HG03103 (cell line): ENCODE measurements around the gene MSRB1.
"Not testable (repeated sequence)": the region's sequence is repeated elsewhere in the genome, so short reads cannot be mapped to it uniquely, and the experiment has no call there.

Experiments used
- ATAC-seq: cut with Tn5 transposase; IDR thresholded peaks from one replicate; pipeline ENCODE4 v1.9.1; 2021; ENCODE audit warnings: low read depth; ENCODE audit not compliant: unreplicated experiment

MSRB1 gene

GRCh38 chr16:1941162-1942046 lies 1.6 kb downstream of the MSRB1 start:
- no peak for ATAC-seq

- ATAC-seq = no peak
These were observed 2.5 kb downstream of the MSRB1 start for GRCh38 chr16:1940273-1941161.

GRCh38 chr16:1939833-1940232 lies 3.2 kb downstream of the MSRB1 start:
- ATAC-seq = not testable (repeated sequence)

DNA sequence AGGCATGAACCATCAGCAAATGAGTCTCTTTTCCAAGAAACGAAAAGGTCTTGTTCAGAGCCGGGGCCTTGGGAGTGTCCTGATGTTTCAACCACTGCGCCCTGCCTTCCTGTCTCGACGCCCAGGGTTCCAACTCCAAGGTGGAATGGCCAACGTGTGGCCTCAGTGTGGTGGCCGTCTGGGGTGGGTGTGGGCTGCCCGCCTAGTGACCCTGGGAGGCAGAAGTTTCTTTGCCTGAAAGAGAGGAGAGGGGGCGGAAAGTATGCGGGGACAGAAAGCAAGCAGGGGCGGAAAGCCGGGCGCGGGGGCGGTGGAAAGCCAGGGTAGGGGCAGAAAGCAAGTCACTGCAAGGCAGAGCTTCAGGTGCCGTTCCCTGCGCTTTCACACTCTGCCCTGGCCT lies 4.1 kb downstream of the MSRB1 start:
- ATAC-seq = no peak

GRCh38 chr16:1938316-1938715 lies 4.7 kb downstream of the MSRB1 start:
- no peak for ATAC-seq

- ATAC-seq = no peak
These were observed 6.0 kb downstream of the MSRB1 start for GRCh38 chr16:1936945-1937479.

DNA sequence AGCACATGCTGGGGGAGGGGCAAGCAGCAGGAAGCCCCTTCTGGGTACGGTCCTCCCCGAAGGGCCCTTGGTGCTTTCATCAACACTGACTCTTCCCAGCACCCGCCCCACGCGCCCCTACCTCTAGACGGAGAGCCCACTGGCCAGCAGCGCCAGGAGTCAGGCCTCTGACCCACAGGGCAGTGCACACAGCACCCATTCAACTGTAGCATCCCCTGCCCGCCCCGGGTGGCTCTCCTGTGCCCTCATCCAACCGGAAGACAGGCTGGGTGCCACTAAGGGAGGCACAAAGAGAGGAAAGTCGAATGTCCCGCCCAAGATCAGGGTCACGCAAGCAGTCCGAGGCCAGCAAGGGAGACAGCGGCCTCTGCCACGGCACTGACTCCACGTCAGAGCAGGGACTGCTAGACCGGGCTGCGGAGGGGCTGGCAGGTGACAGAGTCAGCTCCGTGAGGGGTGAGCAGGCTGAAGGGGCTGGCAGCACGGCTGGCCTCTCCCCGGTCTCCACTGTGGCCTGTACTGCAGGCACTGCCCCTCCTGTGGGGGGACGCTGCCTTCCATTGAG lies 9.8 kb downstream of the MSRB1 start:
- ATAC-seq = no peak

DNA sequence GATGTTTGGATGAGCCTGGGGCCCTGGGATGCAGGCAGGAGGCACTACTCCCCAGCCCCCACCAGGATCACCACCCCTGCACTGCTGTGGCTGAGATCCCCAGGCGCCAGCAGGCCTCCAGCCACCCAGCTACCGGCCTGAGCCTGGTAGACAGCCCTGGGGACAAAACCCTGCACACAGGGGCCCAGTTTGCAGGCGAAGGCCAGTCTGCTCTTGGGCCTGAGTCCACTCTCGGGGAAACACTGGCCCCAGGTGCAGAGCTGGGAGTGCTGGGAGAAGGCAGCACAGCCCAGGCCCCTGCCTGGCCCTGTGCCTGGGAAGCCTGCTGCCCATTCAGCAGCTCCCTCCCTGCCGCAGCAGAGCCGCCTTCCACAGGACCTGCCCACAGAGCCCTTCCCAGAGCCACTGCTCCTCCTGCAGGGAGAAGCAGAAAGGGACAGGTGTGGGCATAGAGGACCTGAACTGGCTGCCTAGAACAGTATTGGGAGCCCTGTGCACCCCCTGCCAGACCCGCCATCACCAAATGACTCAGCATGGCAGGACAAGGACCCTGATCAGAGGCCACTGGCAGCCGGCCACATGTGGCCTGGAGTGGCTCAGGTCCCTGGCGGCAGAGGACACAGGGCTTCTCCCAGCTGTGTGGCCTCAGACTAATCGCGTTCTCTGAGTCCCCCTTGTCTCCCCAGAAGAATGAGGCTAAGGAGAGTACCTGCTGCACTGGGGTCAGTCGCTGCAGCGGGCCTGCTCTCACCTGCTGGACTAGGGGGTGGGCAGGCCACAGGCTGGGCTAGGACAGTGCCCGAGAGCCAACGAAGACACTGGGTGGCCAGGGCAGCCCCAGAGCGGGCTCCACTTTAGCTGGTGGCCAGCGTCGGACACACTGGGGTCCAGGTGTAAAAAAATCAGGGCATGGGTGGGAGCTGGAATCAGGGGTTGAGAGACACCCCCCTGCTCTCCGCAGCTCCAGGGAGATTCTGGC lies 10.7 kb downstream of the MSRB1 start:
- ATAC-seq = no peak

DNA sequence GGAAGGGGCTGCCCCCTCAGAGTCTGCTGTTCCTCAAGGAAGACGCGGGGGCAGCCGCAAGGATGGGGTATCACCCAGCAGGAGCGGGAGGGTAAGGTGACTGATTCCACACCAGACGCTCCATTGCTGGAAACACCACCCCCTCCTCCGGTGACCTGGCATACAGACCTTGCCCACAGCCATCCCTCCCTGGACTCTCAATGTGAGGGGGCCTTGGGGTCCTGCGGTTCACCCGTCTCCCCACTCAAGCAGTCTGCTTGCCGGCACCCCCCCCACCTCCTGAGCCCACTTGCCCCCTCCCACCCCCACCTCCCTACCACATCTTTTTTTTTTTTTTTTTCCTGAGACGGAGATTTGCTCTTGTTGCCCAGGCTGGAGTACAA lies 12.7 kb downstream of the MSRB1 start:
- no peak for ATAC-seq

DNA sequence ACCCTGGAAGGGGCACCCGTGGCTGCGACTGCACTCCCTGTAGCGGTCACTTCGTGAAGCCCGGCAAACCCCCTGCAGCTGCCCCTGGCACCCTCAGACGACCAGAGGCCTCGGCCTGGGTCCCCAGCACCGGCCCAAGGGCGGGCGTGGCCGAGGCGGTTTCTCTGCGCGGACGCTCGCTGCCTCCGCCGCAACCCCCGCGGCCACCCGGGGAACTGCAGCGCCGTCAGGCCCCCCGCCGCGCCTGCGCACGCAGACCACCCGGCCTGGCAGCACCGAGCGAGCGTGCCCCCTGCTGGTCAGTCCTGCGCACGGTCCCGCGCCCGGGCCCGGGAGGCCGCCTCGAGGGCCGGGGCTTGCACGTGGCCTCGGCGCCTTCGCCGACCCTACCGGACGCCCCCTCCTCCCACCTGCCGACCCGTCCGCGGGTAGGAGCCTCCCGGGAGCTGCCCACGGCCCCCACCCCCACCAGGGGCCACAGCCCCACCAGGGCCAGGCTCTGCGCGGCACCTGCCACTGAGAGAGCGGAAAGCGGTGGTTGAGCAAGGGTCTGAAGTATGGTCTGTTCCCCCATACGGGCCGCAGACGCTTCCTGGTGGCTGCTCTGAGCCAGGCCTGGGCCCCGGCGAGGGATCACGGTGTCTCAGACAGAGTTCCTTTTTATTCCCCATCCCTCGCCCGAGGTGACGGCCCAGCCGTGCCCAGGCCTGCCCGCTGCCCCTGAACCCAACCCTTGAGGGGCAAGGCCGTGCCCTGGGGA lies 13.2 kb downstream of the MSRB1 start:
- ATAC-seq = peak; percentile 82

DNA sequence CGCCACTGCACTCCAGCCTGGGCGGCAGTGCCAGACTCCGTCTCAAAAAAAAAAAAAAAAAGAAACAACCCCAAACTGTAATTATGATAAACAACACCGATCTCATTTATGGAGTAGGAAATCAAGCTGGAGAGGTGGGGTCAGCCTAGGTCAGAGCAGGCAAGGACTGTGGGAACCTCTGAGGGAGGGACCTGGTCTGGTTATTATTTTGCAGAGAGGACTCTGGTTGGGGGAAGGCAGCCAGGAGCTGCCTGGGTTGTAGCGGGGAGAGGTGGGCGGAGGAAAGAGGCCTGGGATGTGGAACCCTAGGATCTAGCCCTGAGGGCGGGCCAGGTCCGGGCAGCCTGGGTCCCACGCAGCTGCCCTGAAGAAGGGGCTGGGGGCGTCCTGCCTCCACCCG lies 13.9 kb downstream of the MSRB1 start:
- peak; percentile 7 for ATAC-seq

- no peak for ATAC-seq
These were observed 16.7 kb downstream of the MSRB1 start for GRCh38 chr16:1926271-1926670.

DNA sequence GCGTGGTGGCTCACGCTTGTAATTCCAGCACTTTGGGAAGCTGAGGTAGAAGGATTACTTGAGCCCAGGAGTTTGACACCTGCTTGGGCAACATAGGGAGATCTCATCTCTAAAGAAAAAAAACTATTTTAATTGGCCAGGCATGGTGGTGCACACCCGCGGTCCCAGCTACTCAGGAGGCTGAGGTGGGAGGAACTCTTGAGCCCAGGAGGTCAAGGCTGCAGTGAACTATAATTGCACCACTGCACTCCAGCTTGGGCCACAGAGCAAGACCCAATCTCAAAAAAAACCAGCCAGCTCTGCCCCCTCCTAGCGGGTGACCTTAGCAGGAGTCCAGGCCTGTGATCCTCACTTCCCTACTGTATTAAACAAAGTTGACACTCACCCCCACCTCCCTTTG lies 18.9 kb downstream of the MSRB1 start:
- ATAC-seq = no peak

GRCh38 chr16:1923299-1924034 lies 19.5 kb downstream of the MSRB1 start:
- ATAC-seq = no peak

DNA sequence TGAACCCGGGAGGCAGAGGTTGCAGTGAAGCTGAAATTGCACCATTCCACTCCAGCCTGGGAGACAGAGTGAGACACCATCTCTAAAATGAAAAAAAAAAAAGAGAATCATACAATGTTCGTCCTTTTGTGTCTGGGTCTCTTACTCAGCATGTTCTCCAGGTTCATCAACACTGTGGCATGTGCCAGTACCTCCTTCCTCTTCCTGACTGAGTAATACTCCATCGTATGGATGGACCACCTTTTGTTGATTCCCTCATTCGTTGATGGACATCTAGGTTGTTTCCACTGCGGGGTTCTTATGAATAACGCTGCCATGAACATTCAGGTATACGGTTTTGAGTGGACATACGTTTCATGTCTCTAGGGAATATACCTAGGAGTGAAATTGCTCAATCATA lies 20.6 kb downstream of the MSRB1 start:
- no peak for ATAC-seq

DNA sequence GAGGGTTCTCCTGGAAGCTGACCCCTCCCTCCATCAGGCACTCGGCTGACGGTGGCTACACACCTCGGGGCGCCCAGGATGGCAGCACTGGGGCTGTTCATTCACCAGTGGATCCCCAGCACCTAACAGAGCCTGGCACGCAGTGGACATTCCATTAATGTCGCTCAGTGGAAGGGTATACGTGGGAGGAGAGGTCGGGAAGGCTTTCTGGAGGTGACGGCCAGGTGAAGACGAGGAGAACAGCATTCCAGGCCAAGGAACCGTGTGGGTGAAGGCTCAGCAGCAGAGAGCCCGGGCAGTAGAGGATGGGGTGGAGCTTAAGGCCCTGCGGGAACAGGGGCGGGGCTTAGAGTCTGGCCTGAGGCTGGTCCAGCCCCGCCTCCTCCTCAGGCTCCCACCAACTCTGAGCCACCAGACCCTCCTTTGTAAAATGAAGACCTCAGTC lies 22.2 kb downstream of the MSRB1 start:
- no peak for ATAC-seq

GRCh38 chr16:1920122-1920521 lies 22.9 kb downstream of the MSRB1 start:
- not testable (repeated sequence) for ATAC-seq

DNA sequence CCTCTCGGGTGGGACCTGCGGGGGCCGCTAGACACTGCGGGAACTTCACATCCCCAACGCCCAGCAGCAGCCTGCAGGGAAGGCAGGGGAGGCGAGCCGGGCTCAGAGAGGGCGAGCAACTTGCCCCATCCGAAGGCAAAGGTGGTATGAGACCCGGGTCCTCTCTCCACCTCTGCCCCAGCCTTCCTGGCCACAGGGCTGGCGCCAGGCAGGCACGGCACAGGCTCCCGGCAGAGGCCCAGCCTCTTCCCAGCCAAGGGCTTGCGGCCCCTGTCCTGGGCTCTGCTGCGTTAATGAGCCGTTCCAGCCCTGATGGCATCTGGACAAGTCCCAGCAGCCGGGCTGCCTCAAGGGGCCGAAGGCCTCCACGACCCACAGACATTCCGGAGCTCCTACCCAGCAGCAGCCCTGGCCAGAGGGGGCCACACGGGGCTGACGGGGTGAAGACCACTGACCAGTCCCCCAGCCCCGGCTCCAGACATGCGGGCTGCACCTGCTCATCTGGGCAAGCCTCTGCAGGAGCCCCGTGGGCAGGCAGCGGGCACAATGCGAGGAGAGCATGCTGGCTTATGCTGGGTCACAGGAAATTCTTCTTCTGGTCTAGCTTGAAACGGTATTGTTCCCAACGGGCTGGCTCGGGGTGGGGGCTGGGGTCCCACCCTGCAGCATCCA lies 23.5 kb downstream of the MSRB1 start:
- no peak for ATAC-seq
